GM23248 (cell line): ENCODE results near the gene CACNA1C.

Experiments
- EZH2 ChIP-seq: fragments of 200-600 bp; sonication (generic); IDR thresholded peaks from 2 replicates; pipeline ENCODE4 v1.6.1; 2018; ENCODE audit warnings: antibody characterized with exemption, mild to moderate bottlenecking; ENCODE audit not compliant: insufficient read depth, poor library complexity, severe bottlenecking
- EZH2phosphoT487 ChIP-seq: fragments of 200-600 bp; sonication (generic); IDR thresholded peaks from 2 replicates; pipeline ENCODE4 v1.6.1; 2018; ENCODE audit warnings: antibody characterized with exemption, moderate library complexity, mild to moderate bottlenecking, low read depth; ENCODE audit not compliant: insufficient read depth

DNA sequence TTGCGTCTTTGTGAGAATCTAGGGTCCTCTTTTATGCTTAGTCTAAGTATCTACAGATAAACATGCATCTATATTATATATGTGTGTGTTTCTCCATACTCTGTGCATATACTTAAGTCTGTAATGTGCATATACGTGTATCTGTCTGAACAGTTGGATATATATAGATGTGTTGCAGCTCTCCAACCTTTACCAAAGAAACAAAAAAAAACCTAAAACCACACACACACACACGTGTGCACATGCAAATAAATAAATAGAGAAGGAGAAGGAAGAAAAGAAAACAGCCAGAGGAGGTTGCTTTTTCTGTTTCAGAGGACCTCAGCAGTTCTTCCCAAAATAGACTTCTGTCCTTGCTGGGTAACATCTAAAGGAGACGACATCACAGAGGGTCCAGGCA, 244.9 kb downstream of the CACNA1C start:
- TF ChIP-seq EZH2 (no peak), EZH2phosphoT487 (no peak)
